ENCODE results near the gene ELOA.

DNA sequence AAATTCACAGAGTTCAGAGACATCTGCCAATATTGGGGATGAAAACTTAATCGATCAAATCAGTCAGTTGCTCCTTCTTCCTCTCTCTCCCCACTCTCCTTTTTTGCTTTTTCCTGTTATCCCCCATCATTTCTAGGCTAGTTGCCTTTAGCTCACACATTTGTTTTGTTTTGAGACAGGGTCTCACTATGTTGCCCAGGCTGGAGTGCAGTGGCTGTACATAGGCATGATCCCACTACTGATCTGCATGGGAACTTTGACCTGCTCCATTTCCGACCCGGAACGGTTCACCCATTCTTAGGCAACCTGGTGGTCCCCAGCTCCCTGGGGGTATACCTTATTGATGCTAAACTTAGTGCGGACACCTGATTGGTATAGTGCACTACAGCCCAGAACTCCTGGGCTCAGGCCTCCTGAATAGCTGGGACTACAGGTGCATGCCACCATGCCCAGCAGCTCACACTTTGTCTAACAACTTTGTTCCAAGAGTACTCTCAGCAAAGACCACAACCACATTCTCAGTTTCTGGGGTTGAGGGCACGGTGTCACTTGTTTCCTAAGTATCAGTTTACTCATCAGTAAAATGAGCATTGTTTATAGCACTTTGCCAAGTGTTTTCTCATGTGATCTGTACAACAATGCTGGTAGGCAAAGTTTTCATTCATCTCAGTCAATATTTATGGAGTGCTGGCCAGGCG lies 6.7 kb upstream of the ELOA start:
- TF ChIP-seq, protein P1, sequence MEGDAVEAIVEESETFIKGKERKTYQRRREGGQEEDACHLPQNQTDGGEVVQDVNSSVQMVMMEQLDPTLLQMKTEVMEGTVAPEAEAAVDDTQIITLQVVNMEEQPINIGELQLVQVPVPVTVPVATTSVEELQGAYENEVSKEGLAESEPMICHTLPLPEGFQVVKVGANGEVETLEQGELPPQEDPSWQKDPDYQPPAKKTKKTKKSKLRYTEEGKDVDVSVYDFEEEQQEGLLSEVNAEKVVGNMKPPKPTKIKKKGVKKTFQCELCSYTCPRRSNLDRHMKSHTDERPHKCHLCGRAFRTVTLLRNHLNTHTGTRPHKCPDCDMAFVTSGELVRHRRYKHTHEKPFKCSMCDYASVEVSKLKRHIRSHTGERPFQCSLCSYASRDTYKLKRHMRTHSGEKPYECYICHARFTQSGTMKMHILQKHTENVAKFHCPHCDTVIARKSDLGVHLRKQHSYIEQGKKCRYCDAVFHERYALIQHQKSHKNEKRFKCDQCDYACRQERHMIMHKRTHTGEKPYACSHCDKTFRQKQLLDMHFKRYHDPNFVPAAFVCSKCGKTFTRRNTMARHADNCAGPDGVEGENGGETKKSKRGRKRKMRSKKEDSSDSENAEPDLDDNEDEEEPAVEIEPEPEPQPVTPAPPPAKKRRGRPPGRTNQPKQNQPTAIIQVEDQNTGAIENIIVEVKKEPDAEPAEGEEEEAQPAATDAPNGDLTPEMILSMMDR (conservative IDR thresholded peaks at IDR 0.05) = no peak
- no peak for TF ChIP-seq ZFX (IDR thresholded peaks at IDR 0.05)

Measured in C4-2B (cell line).